Panc1 (cell line): Measurements from ENCODE around the gene DNAH3.

ENCODE experiments used
- POLR2AphosphoS5 ChIP-seq: IDR thresholded peaks from 2 replicates; pipeline ENCODE4 v1.6.1; 2012; ENCODE audit warnings: mild to moderate bottlenecking, low read depth, low read length, moderate library complexity
- TF ChIP-seq, protein P1 (sequence below), 2 experiments: IDR thresholded peaks; 2 replicates each; pipeline ENCODE4 v1.6.1; 2011 to 2012; ENCODE audit warnings: low read depth in 2 of 2, control low read depth in 1 of 2, low read length in 1 of 2, mild to moderate bottlenecking in 1 of 2, moderate library complexity in 1 of 2; ENCODE audit not compliant: insufficient read depth in 1 of 2
- TF ChIP-seq, protein P2 (sequence below): fragments of 450-650 bp; IDR thresholded peaks from 2 replicates; pipeline ENCODE4 v1.5.1; 2017; ENCODE audit warnings: mild to moderate bottlenecking

DNA sequence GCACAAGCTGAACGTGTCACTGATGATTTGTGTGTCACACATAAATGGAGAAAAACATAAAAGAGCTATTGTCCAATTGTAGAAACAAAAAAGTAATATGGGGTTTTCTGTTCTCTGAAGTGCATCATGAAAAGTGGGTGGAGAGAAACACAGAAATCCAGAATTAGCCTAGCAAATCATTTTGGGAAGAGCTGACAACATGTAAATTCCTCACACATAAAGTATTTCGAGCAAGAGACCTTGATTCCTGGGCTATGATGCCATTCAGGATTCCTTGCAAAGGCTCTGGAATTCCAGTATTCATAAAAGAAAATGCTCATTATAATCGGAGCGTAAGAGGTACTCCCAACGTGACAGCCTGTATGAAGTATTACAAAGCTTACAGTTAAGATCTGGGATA lies 251.6 kb downstream of the DNAH3 start:
- TF ChIP-seq, protein P1, sequence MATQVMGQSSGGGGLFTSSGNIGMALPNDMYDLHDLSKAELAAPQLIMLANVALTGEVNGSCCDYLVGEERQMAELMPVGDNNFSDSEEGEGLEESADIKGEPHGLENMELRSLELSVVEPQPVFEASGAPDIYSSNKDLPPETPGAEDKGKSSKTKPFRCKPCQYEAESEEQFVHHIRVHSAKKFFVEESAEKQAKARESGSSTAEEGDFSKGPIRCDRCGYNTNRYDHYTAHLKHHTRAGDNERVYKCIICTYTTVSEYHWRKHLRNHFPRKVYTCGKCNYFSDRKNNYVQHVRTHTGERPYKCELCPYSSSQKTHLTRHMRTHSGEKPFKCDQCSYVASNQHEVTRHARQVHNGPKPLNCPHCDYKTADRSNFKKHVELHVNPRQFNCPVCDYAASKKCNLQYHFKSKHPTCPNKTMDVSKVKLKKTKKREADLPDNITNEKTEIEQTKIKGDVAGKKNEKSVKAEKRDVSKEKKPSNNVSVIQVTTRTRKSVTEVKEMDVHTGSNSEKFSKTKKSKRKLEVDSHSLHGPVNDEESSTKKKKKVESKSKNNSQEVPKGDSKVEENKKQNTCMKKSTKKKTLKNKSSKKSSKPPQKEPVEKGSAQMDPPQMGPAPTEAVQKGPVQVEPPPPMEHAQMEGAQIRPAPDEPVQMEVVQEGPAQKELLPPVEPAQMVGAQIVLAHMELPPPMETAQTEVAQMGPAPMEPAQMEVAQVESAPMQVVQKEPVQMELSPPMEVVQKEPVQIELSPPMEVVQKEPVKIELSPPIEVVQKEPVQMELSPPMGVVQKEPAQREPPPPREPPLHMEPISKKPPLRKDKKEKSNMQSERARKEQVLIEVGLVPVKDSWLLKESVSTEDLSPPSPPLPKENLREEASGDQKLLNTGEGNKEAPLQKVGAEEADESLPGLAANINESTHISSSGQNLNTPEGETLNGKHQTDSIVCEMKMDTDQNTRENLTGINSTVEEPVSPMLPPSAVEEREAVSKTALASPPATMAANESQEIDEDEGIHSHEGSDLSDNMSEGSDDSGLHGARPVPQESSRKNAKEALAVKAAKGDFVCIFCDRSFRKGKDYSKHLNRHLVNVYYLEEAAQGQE (IDR thresholded peaks at IDR 0.05; ENCODE audit: insufficient read depth in 1 of 2, low read depth in 2 of 2, low read length in 1 of 2): no peak
- TF ChIP-seq, protein P2, sequence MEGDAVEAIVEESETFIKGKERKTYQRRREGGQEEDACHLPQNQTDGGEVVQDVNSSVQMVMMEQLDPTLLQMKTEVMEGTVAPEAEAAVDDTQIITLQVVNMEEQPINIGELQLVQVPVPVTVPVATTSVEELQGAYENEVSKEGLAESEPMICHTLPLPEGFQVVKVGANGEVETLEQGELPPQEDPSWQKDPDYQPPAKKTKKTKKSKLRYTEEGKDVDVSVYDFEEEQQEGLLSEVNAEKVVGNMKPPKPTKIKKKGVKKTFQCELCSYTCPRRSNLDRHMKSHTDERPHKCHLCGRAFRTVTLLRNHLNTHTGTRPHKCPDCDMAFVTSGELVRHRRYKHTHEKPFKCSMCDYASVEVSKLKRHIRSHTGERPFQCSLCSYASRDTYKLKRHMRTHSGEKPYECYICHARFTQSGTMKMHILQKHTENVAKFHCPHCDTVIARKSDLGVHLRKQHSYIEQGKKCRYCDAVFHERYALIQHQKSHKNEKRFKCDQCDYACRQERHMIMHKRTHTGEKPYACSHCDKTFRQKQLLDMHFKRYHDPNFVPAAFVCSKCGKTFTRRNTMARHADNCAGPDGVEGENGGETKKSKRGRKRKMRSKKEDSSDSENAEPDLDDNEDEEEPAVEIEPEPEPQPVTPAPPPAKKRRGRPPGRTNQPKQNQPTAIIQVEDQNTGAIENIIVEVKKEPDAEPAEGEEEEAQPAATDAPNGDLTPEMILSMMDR: no peak
- no peak for TF ChIP-seq POLR2AphosphoS5
